SH-SY5Y (cell line): ENCODE measurements around the gene RABIF.

ENCODE experiments used
- GATA2 ChIP-seq: IDR thresholded peaks from 2 replicates; pipeline ENCODE4 v1.6.1; 2011; ENCODE audit warnings: mild to moderate bottlenecking, low read depth, low read length
- GATA3 ChIP-seq: IDR thresholded peaks from 2 replicates; pipeline ENCODE4 v1.6.1; 2011; ENCODE audit warnings: low read depth, mild to moderate bottlenecking, low read length, moderate library complexity

DNA sequence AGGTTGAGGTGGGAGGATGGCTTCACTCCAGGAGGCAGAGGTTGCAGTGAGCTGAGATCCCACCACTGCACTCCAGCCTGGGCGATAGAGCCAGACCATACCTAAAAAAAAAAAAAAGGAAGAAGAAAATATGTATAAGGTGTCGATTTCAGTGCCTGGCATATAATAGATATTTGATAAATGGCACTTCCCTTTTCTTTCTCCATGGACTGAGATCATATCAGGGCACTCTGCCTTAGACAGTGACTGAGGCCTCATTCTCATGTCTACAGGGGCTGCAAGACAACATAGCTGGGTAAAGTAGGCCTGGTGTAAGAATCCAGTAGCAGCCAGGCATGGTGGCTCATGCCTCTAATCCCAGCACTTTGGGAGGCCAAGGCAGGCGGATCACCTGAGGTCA lies 57.0 kb downstream of the RABIF start:
- no peak for TF ChIP-seq GATA3
- no peak for TF ChIP-seq GATA2
